ENCODE results near the gene TRIM7. TPM values are rescaled to one million over a fixed set of nuclear protein-coding genes. Genes with fewer than 3 reads are reported as not detected.

TRIM7 gene
- total RNA-seq, 1 donor from 2014 or later = 1.8 TPM

- Mint-ChIP-seq H3K27ac (peak overlapping the region; percentile 98), H3K4me3 (peak overlapping the region; percentile 95), H3K27me3 (ENCODE audit: insufficient read depth) (peaks cover 9% of the 10 kb centered on the region), H3K9me3 (no peaks in the 10 kb centered on the region), H3K36me3 (ENCODE audit: low read depth) (peaks cover 8% of the 10 kb centered on the region), H3K4me1 (ENCODE audit: low read depth) (peaks cover 63% of the 10 kb centered on the region)
- no peak for DNase-seq (ENCODE audit: low spot score)
- intact Hi-C loops (cut with micrococcal nuclease) = loop anchor here (5.0 kb wide), 1 partner anchor 1602 kb away; the partner anchor contains the start of gene HNRNPH1
These were observed 19.6 kb upstream of the TRIM7 start for GRCh38 chr5:181224390-181225229.

DNA sequence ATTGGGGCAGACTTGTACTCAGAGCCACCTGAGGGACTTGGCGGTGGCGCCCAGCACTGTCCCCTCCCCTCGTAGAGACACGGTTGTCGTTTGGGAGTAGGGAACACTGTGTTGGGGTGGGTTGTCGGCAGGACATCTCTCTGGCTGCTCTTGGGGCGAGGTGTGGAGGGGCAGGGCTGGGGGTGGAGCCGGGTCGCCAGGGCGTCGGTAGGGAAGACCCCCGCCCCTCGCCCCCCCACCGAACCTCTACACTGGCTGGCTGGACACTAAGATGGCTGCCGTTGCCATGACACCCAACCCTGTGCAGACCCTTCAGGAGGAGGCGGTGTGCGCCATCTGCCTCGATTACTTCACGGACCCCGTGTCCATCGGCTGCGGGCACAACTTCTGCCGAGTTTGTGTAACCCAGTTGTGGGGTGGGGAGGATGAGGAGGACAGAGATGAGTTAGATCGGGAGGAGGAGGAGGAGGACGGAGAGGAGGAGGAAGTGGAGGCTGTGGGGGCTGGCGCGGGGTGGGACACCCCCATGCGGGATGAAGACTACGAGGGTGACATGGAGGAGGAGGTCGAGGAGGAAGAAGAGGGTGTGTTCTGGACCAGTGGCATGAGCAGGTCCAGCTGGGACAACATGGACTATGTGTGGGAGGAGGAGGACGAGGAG, 18.9 kb upstream of the TRIM7 start:
- peaks cover 60% of the 10 kb centered on the region for H3K4me1 Mint-ChIP-seq (ENCODE audit: low read depth)
- DNase-seq (ENCODE audit: low spot score) = no peak
- intact Hi-C loops (cut with micrococcal nuclease) = loop anchor here (1.0 to 5.0 kb wide), 6 partner anchors 20 to 1602 kb away; partner anchors contain the start of genes HNRNPH1, TRIM52 and ZFP62
- peaks cover 9% of the 10 kb centered on the region for H3K27me3 Mint-ChIP-seq (ENCODE audit: insufficient read depth)
- H3K36me3 Mint-ChIP-seq (ENCODE audit: low read depth) = peaks cover 2% of the 10 kb centered on the region
- H3K27ac Mint-ChIP-seq = peak overlapping the region; percentile 98
- no peaks in the 10 kb centered on the region for H3K9me3 Mint-ChIP-seq
- peak overlapping the region; percentile 95 for H3K4me3 Mint-ChIP-seq

- no peaks in the 10 kb centered on the region for H3K9me3 Mint-ChIP-seq
- peaks cover 9% of the 10 kb centered on the region for H3K27me3 Mint-ChIP-seq (ENCODE audit: insufficient read depth)
- DNase-seq (ENCODE audit: low spot score) = peak; percentile 97
- peaks cover 64% of the 10 kb centered on the region for H3K4me1 Mint-ChIP-seq (ENCODE audit: low read depth)
- H3K27ac Mint-ChIP-seq = peak within 1 kb of the TSS; percentile 98
- intact Hi-C loops (cut with micrococcal nuclease) = loop anchor here (1.0 to 5.0 kb wide), 6 partner anchors 21 to 1601 kb away; partner anchors contain the start of genes HNRNPH1, TRIM52 and ZFP62
- peak within 1 kb of the TSS; percentile 95 for H3K4me3 Mint-ChIP-seq
- H3K36me3 Mint-ChIP-seq (ENCODE audit: low read depth) = peaks cover 2% of the 10 kb centered on the region
These were observed 18.2 kb upstream of the TRIM7 start, which contains the start of gene TRIM41 for GRCh38 chr5:181223058-181223728. Gene TRIM41 (plus strand): TSS chr5:181223281. CDS start chr5:181224000, 719 bp downstream.

- Mint-ChIP-seq H3K36me3 (ENCODE audit: low read depth) (peaks cover 2% of the 10 kb centered on the region), H3K4me1 (ENCODE audit: low read depth) (peaks cover 70% of the 10 kb centered on the region), H3K4me3 (peak overlapping the region; percentile 95), H3K27me3 (ENCODE audit: insufficient read depth) (peaks cover 13% of the 10 kb centered on the region), H3K9me3 (no peaks in the 10 kb centered on the region), H3K27ac (peak overlapping the region; percentile 98)
- intact Hi-C loops (cut with micrococcal nuclease) = loop anchor here (1.0 to 5.0 kb wide), 8 partner anchors 15 to 1600 kb away; partner anchors contain the start of genes HNRNPH1, TRIM52 and ZFP62
- DNase-seq (ENCODE audit: low spot score) = no peak
These were observed 17.6 kb upstream of the TRIM7 start for GRCh38 chr5:181222630-181223057.

DNA sequence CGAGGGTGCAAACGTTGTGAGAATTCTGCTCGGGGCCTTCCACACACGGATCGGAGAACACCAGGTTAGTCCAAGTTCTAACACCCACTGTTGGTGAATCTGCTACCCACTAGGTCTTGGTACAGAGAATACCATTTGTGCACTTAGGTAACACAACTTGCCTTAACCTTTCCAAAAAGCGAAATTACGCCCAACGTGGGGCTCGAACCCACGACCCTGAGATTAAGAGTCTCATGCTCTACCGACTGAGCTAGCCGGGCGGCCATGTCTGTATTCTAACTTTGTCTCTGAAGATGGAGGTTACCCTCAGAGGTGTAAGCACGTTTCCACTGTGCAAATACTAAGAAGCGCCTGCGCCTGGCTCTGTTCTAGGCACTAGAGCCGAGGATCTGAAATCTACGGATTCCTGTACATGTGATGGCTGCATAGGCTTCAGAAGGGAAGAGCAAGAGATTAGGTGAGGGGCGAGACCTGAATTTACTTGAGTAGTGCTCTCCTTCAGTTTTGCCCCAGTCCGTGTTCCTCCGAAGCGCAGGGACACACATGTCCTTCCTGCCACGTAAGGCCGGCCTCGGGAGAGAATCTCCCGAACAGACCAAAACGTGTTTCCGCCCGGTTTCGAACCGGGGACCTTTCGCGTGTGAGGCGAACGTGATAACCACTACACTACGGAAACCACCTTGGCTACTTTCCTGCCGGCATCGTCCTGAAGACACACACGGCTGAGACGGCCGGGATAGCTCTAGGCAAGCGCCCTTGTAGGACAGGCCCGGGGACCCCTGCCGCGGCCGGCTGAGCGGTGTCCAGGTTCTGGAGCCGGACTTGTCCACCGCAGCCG, 17.0 kb upstream of the TRIM7 start:
- peak overlapping the region; percentile 98 for H3K27ac Mint-ChIP-seq
- intact Hi-C loops (cut with micrococcal nuclease) = loop anchor here (1.0 to 5.0 kb wide), 4 partner anchors 15 to 1600 kb away; partner anchors contain the start of genes HNRNPH1 and ZFP62
- DNase-seq (ENCODE audit: low spot score) = peak; percentile 91
- peaks cover 76% of the 10 kb centered on the region for H3K4me1 Mint-ChIP-seq (ENCODE audit: low read depth)
- no peaks in the 10 kb centered on the region for H3K9me3 Mint-ChIP-seq
- peak overlapping the region; percentile 95 for H3K4me3 Mint-ChIP-seq
- H3K27me3 Mint-ChIP-seq (ENCODE audit: insufficient read depth) = peaks cover 13% of the 10 kb centered on the region
- H3K36me3 Mint-ChIP-seq (ENCODE audit: low read depth) = peaks cover 2% of the 10 kb centered on the region

DNA sequence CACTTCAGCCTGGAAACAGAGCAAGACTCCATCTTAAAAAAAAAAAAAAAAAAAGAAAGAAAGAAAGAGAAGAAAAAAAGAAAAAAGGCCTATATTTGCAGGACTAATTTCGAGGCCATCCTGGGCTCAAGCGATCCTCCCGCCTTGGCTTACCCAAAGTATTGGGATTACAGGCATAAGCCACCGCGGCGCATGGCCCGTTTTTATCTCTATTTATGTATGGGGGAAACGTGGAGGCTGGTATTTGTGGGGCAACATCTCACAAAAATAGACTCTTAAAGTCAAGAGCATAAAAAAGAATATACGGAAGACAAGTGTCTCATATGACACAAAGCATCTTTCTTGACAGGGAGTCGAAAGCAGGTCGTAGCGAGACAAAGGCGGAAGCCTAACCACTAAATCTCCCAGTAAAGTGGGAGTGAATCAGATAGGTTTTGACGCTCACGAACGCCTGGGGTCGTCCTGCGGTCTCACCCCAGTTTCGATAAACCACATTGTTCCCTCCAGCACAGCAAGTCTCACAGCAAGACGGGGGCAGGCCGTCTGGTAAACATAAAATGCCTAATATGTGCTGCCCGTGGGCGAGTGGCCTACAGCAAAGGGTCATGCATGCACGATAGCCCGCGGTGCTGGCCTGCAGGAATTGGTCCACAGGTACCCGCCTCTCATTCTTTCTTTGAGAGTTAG, 16.3 kb upstream of the TRIM7 start:
- H3K27ac Mint-ChIP-seq = peak overlapping the region; percentile 98
- H3K36me3 Mint-ChIP-seq (ENCODE audit: low read depth) = peaks cover 2% of the 10 kb centered on the region
- peak overlapping the region; percentile 95 for H3K4me3 Mint-ChIP-seq
- H3K9me3 Mint-ChIP-seq = no peaks in the 10 kb centered on the region
- H3K27me3 Mint-ChIP-seq (ENCODE audit: insufficient read depth) = peaks cover 13% of the 10 kb centered on the region
- intact Hi-C loops (cut with micrococcal nuclease) = loop anchor here (5.0 kb wide), 1 partner anchor 1599 kb away; the partner anchor contains the start of gene HNRNPH1
- DNase-seq (ENCODE audit: low spot score) = no peak
- H3K4me1 Mint-ChIP-seq (ENCODE audit: low read depth) = peaks cover 81% of the 10 kb centered on the region

DNA sequence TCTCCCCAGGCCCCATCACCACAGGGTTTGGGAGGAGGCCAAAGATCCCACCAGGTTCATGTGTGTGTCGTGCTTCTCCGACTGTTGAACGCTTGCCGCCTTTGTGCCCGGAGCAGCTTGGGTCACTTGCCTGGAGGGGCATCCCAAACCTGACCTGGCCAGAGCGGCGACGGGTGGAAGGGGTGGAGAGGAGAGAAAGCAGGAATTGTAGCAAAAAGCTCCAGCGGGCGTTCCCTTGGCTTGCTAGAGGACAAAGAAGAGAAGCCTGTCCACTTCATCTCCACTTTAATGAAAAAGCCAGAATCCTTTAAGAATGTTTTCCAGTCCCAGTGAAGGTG, 15.2 kb upstream of the TRIM7 start:
- no peak for DNase-seq (ENCODE audit: low spot score)
- H3K4me1 Mint-ChIP-seq (ENCODE audit: low read depth) = peaks cover 75% of the 10 kb centered on the region
- peaks cover 2% of the 10 kb centered on the region for H3K36me3 Mint-ChIP-seq (ENCODE audit: low read depth)
- H3K27ac Mint-ChIP-seq = no peak overlapping the region
- H3K27me3 Mint-ChIP-seq (ENCODE audit: insufficient read depth) = peaks cover 13% of the 10 kb centered on the region
- H3K4me3 Mint-ChIP-seq = peak overlapping the region; percentile 26
- intact Hi-C loops (cut with micrococcal nuclease) = loop anchor here (5.0 kb wide), 1 partner anchor 1598 kb away; the partner anchor contains the start of gene HNRNPH1
- no peaks in the 10 kb centered on the region for H3K9me3 Mint-ChIP-seq

DNA sequence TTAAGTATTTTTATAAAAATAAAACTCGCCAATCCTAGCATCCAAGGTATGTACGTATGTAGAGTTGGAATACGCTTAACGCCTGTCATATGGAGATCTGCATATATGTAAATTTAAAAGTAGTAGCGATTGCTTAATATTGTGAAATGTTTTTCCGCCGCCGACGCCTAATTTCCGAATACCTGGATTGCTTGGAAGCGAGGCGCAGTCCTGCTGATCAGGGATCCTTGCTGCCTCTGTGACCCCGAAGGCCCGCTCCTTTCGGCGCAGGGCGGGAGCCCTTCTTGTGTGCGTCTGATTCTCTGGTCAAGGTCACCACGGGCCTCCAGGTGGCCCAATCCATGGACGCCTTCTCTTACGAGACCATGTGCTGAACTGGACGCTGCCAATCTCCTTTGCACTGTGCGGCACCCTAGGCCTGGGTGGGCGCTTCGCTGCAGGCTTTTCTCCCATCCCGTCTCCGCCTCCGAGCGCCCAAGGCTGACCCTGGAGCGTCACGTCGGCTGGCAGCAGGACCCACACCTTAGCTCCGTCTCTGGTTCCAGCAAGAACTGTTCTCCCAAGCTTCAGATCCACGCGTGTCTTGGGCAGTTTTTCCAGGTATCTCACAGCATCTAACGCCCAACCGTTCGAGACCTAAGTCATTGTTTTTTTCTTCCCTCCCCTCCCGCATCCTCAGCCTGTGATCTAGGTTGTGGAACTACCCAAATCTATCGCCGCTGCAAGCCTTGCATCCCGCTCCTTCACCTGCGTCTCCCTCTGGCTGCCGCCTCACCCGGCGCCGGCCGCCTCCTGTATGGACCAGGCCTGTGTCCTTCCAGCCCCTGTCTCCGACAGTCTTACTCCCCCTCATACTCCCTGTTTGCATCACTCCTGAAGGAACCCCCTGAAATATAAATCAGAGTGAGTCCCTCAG, 14.5 kb upstream of the TRIM7 start:
- Mint-ChIP-seq H3K27ac (peak overlapping the region; percentile 40), H3K27me3 (ENCODE audit: insufficient read depth) (peaks cover 13% of the 10 kb centered on the region), H3K36me3 (ENCODE audit: low read depth) (peaks cover 2% of the 10 kb centered on the region)

DNA sequence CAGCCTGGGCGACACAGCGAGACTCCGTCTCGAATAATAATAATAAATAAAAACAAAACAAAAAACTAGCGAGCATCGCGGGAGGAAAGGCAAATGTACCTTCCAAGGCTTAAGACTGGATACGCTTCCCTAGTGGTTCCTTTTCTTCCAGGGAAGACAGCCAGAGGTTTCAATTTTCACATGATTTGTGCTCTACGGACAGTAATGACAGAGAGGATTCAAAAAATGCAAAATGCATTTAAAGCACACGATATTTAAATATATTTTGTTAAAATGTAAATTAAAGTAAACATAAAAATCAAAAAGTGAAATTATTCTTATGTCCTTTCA, 13.8 kb upstream of the TRIM7 start:
- Mint-ChIP-seq H3K27ac (peak overlapping the region; percentile 91), H3K9me3 (no peaks in the 10 kb centered on the region), H3K4me1 (ENCODE audit: low read depth) (peaks cover 62% of the 10 kb centered on the region), H3K27me3 (ENCODE audit: insufficient read depth) (peaks cover 13% of the 10 kb centered on the region), H3K36me3 (ENCODE audit: low read depth) (peaks cover 2% of the 10 kb centered on the region), H3K4me3 (peak overlapping the region; percentile 87)
- no peak for DNase-seq (ENCODE audit: low spot score)
- intact Hi-C loops (cut with micrococcal nuclease) = loop anchor here (1.0 kb wide), 2 partner anchors 11 to 45 kb away; no protein-coding TSS in a partner anchor

More for the DNA sequence above, 14.5 kb upstream of the TRIM7 start:
- intact Hi-C loops (cut with micrococcal nuclease) = loop anchor here (5.0 kb wide), 1 partner anchor 1597 kb away; the partner anchor contains the start of gene HNRNPH1
- H3K9me3 Mint-ChIP-seq = no peaks in the 10 kb centered on the region
- peaks cover 69% of the 10 kb centered on the region for H3K4me1 Mint-ChIP-seq (ENCODE audit: low read depth)
- peak overlapping the region; percentile 26 for H3K4me3 Mint-ChIP-seq
- DNase-seq (ENCODE audit: low spot score) = no peak

GRCh38 chr5:181217803-181218062, 12.7 kb upstream of the TRIM7 start:
- intact Hi-C loops (cut with micrococcal nuclease) = loop anchor here (1.0 kb wide), 2 partner anchors 10 to 44 kb away; no protein-coding TSS in a partner anchor
- Mint-ChIP-seq H3K9me3 (no peaks in the 10 kb centered on the region), H3K27ac (peak overlapping the region; percentile 91), H3K4me3 (peak overlapping the region; percentile 87), H3K4me1 (ENCODE audit: low read depth) (peaks cover 58% of the 10 kb centered on the region), H3K27me3 (ENCODE audit: insufficient read depth) (peaks cover 16% of the 10 kb centered on the region), H3K36me3 (ENCODE audit: low read depth) (no peaks in the 10 kb centered on the region)
- DNase-seq (ENCODE audit: low spot score) = no peak
